Vagina (tissue), 2 donors: ENCODE data around the gene ONECUT3. TPM values are rescaled to one million over a fixed set of nuclear protein-coding genes. Genes with fewer than 3 reads are reported as not detected.

Source experiments
- DNase-seq, 2 donors: peaks; one replicate each; pipeline ENCODE4 v3.0.0-alpha.2; 2017; ENCODE audit errors: extremely low spot score in 2 of 2
- H3K27ac ChIP-seq: fragments of 200-600 bp; sonication (generic); one replicate; pipeline ENCODE4 v1.5.1; 2019
- H3K27me3 ChIP-seq: fragments of 200-600 bp; sonication (generic); one replicate; pipeline ENCODE4 v1.5.1; 2019
- H3K36me3 ChIP-seq, 2 donors: fragments of 200-600 bp; sonication (generic); one replicate each; pipeline ENCODE4 v1.5.1; 2017 to 2019
- H3K4me1 ChIP-seq: fragments of 200-600 bp; sonication (generic); one replicate; pipeline ENCODE4 v1.5.1; 2019
- H3K4me3 ChIP-seq, 2 donors: fragments of 200-600 bp; sonication (generic); 1 replicate in 1 of 2; 2 replicates in 1 of 2; pipeline ENCODE4 v1.5.1; 2016 to 2019
- H3K9me3 ChIP-seq: fragments of 200-600 bp; sonication (generic); one replicate; pipeline ENCODE4 v1.5.1; 2019
- POLR2A ChIP-seq, 2 donors: fragments of 450-650 bp; IDR thresholded peaks; one replicate each; pipeline ENCODE4 v1.6.1; 2017; ENCODE audit warnings: antibody characterized with exemption in 2 of 2, mild to moderate bottlenecking in 2 of 2, moderate library complexity in 2 of 2
- POLR2AphosphoS5 ChIP-seq, 2 donors: sonication (generic); formaldehyde crosslinking; IDR thresholded peaks; one replicate each; pipeline ENCODE4 v1.9.0; 2017; ENCODE audit warnings: antibody characterized with exemption in 2 of 2, mild to moderate bottlenecking in 2 of 2, low read depth in 1 of 2; ENCODE audit not compliant: insufficient read depth in 1 of 2
- intact Hi-C: fragments of 100-400 bp; cut with DNase I; formaldehyde crosslinking; loops from one replicate; pipeline ENCODE4 v1.15.1; 2023
- total RNA-seq: library from RNA; depleted of rRNA; stranded (reverse); fragments of >200 nt; gene quantifications from one replicate; pipeline ENCODE4 v1.2.3, GENCODE V29; 2016
- TF ChIP-seq, protein P1 (sequence below), 3 experiments: fragments of 450-650 bp in 2 of 3; fragments of 200-600 bp in 1 of 3; sonication (generic) in 1 of 3; IDR thresholded peaks; one replicate each; pipeline ENCODE4 v1.5.1; 2017 to 2019; ENCODE audit warnings: antibody characterized with exemption in 3 of 3, mild to moderate bottlenecking in 2 of 3, moderate library complexity in 2 of 3

ONECUT3 gene
- total RNA-seq, 1 donor from 2014 or later: not detected

DNA sequence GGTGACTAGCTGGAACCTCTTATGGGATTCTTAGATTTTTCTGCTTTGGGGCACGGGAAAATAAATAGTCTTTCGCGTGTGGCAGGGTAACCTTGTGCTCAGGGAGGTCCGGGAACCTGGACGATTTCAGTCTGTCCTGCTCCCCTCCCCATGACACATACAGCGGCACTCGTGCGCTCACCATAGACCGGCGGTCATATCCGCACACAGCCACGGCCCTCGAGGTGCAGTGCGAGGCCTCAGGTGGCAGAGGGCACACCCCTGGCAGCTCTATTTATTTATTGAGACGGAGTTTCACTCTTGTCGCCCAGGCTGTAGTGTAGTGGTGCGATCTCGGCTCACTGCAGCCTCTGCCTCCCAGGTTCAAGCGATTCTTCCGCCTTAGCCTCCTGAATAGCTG lies 3.0 kb downstream of the ONECUT3 start:
- Histone ChIP-seq H3K9me3 (no peaks in the 10 kb centered on the region), H3K36me3 (no peaks in the 10 kb centered on the region), H3K4me1 (peaks cover 21% of the 10 kb centered on the region), H3K4me3 (no peak overlapping the region), H3K27ac (no peak overlapping the region), H3K27me3 (peaks cover 15% of the 10 kb centered on the region)
- intact Hi-C loops: no loop called here
- no peak for DNase-seq
- TF ChIP-seq POLR2A (IDR thresholded peaks at IDR 0.05) (no peak), POLR2AphosphoS5 (IDR thresholded peaks at IDR 0.05; ENCODE audit: insufficient read depth in 1 of 2, low read depth in 1 of 2) (no peak)
- TF ChIP-seq, protein P1, sequence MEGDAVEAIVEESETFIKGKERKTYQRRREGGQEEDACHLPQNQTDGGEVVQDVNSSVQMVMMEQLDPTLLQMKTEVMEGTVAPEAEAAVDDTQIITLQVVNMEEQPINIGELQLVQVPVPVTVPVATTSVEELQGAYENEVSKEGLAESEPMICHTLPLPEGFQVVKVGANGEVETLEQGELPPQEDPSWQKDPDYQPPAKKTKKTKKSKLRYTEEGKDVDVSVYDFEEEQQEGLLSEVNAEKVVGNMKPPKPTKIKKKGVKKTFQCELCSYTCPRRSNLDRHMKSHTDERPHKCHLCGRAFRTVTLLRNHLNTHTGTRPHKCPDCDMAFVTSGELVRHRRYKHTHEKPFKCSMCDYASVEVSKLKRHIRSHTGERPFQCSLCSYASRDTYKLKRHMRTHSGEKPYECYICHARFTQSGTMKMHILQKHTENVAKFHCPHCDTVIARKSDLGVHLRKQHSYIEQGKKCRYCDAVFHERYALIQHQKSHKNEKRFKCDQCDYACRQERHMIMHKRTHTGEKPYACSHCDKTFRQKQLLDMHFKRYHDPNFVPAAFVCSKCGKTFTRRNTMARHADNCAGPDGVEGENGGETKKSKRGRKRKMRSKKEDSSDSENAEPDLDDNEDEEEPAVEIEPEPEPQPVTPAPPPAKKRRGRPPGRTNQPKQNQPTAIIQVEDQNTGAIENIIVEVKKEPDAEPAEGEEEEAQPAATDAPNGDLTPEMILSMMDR (IDR thresholded peaks at IDR 0.05): no peak

DNA sequence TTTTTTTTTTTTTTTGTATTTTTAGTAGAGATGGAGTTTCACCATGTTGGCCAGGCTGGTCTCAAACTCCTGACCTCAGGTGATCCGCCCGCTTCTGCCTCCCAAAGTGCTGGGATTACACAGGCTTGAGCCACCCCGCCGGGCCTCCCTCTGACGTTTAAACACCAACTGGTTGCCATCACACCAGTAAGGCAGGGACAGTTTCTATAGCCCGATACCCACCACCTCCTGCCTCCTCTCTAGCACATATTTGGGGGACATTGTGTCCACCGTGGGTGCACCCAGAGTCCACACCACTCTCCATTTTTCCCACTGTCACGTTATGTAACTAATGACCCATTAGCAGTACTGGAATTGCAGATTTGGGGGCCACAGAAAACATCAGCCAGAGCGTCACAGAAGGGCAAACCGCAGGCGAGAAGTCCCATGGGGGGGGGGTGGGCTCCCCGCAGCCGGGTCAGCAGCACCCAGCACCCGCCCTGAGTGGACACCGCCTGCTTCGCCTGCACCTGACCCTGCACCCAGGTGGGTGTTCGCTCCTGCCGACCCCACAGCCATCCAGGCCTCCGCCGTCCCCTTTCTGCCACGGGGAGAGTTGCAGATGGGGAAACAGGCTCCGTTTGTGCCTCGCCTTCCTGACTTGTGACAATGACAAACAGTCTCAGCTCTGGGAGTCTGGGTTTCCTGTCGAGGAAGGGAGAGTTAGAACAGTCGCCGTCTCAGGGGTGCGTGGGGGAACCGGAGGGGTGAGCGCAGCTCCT lies 3.6 kb downstream of the ONECUT3 start:
- H3K27me3 ChIP-seq: peaks cover 18% of the 10 kb centered on the region
- no peak for TF ChIP-seq POLR2A (IDR thresholded peaks at IDR 0.05)
- TF ChIP-seq, protein P1 (IDR thresholded peaks at IDR 0.05): no peak
- no peak overlapping the region for H3K27ac ChIP-seq
- H3K4me1 ChIP-seq: peaks cover 21% of the 10 kb centered on the region
- no peaks in the 10 kb centered on the region for H3K9me3 ChIP-seq
- intact Hi-C loops: no loop called here
- no peaks in the 10 kb centered on the region for H3K36me3 ChIP-seq
- no peak overlapping the region for H3K4me3 ChIP-seq
- no peak for DNase-seq

DNA sequence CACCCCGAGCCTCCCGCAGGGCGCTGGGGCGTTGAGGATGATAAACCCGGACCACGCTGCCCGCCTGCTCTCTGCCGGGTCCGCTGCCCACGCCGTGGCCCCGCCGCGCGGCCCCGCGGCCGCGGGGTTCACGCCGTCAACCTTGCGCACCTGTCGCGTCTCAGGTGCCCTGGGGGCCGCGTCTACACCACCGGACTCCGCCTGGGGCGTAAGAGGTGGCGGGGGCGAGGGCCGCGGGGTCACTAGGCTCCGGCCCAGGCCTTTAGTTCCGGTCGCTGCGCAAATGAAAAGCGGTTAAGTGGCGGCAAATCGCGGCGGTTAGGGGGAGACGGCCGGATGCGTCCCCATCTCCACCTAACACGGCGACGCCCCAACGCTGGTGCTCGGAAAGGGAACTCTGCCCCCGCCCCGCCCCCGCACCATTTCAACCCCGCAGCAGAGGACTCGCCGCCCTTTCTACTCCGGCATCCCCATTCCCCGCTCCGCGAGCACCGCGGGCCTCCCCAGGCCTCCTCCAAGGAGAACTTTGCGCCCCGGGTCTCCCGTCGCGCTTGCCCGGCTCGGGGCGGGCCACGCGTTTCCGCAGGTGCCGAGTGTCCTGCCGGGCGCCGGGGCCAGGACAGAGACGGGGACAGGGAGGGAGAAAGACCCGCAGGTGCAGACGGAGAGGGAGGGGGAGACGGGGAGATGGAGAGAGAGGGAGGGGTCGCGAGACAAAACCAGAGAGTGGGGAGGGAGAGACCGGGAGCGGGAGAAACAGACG lies 4.3 kb downstream of the ONECUT3 start:
- Histone ChIP-seq H3K4me1 (peaks cover 21% of the 10 kb centered on the region), H3K27ac (no peak overlapping the region), H3K9me3 (no peaks in the 10 kb centered on the region), H3K4me3 (no peak overlapping the region), H3K27me3 (peaks cover 19% of the 10 kb centered on the region), H3K36me3 (no peaks in the 10 kb centered on the region)
- TF ChIP-seq POLR2A (IDR thresholded peaks at IDR 0.05) (no peak), POLR2AphosphoS5 (IDR thresholded peaks at IDR 0.05; ENCODE audit: insufficient read depth in 1 of 2, low read depth in 1 of 2) (no peak)
- TF ChIP-seq, protein P1 (IDR thresholded peaks at IDR 0.05): no peak
- intact Hi-C loops: no loop called here
- DNase-seq: no peak

DNA sequence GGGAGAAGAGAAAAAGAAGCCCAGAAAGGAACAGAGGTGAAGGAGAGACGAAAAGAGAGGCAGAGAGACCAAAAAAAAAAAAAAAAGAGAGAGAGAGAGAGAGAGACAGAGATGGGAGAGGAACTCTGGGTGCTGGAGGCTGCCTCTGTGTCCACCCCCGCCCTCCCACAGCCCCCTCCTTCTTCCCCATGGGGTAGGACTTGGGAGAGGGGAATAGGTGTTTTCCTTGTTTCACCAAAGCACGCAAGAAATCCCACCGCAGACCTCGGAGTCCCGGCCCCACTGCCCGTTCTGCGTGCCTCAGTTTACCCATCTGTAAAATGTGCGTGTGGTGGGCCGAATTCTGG lies 4.9 kb downstream of the ONECUT3 start:
- Histone ChIP-seq H3K27ac (no peak overlapping the region), H3K36me3 (no peaks in the 10 kb centered on the region), H3K4me3 (no peak overlapping the region), H3K9me3 (no peaks in the 10 kb centered on the region), H3K27me3 (peaks cover 19% of the 10 kb centered on the region), H3K4me1 (peaks cover 21% of the 10 kb centered on the region)
- no peak for DNase-seq
- intact Hi-C loops: no loop called here
- TF ChIP-seq POLR2A (IDR thresholded peaks at IDR 0.05): no peak
- TF ChIP-seq POLR2AphosphoS5 (IDR thresholded peaks at IDR 0.05; ENCODE audit: insufficient read depth in 1 of 2, low read depth in 1 of 2): no peak

DNA sequence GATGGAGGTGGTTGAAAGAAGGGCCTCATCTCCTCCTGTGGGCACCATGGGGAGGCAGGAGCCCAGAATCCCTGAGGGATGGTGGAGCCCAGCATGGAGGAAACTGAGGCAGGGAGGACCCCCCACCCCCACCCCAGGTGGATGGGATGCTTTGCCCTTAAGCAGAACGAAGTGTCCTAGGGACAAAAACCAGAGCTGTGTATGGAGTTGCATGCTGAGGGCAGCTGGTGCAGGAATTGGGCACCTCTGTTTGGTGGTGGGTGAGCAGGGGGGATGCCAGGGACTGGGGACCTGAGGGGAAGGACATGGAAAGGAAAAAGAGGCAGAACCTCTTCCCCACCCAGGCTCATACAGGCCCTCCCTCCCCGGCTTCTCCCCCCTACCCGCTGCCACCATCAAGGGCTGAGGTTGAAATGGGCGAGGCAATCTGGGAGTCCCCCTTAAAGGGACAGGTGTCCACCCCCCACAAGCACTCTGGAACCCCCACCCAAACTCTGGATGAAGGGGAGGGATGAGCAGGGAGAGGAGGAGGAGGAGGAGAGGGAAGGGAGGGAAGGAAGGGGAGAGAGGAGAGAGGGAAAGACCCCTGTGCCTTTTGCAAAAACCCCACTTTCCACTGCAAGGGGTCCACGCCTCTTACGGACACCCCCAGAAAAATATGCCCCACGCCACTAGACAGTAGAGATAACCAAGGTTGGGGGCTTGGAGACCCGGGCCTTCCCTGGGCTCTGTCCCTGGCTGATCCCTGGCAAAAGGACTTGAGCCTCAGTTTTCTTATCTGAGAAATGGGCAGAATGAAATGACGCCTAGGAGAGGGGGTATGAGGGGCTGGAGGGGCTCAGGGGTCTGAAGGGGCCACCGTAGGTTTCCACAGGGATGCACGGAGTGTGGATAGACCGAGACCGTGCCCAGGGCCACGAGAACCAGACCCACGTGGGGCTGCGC lies 5.9 kb downstream of the ONECUT3 start:
- peaks cover 19% of the 10 kb centered on the region for H3K27me3 ChIP-seq
- no peak overlapping the region for H3K4me3 ChIP-seq
- TF ChIP-seq POLR2AphosphoS5 (IDR thresholded peaks at IDR 0.05; ENCODE audit: insufficient read depth in 1 of 2, low read depth in 1 of 2) (no peak), POLR2A (IDR thresholded peaks at IDR 0.05) (no peak)
- TF ChIP-seq, protein P1 (IDR thresholded peaks at IDR 0.05): no peak
- no peak overlapping the region for H3K27ac ChIP-seq
- intact Hi-C loops: no loop called here
- DNase-seq: no peak
- H3K9me3 ChIP-seq: no peaks in the 10 kb centered on the region
- H3K4me1 ChIP-seq: peaks cover 21% of the 10 kb centered on the region
- H3K36me3 ChIP-seq: no peaks in the 10 kb centered on the region
